Mammary epithelial cell (primary cell): ENCODE data around the gene EFCAB12.

Source experiments
- CTCF ChIP-seq, 2 donors: IDR thresholded peaks in 1 of 2; conservative IDR thresholded peaks in 1 of 2; 2 replicates each; pipeline ENCODE4 v1.5.1; 2011 to 2012; ENCODE audit warnings: inconsistent platforms in 2 of 2, low read length in 2 of 2, mild to moderate bottlenecking in 2 of 2, control low read depth in 1 of 2, low read depth in 1 of 2; ENCODE audit not compliant: insufficient read depth in 1 of 2; ENCODE audit errors: extremely low read depth in 1 of 2
- EZH2 ChIP-seq: IDR thresholded peaks from 2 replicates; pipeline ENCODE4 v1.6.1; 2012; ENCODE audit warnings: low read length, inconsistent platforms, borderline replicate concordance

- TF ChIP-seq CTCF (conservative IDR thresholded peaks at IDR 0.05 in 1 of 2, IDR thresholded peaks at IDR 0.05 in 1 of 2; ENCODE audit: extremely low read depth in 1 of 2, insufficient read depth in 1 of 2, low read depth in 1 of 2, low read length in 2 of 2) (no peak), EZH2 (no peak)
These were observed 1.2 kb upstream of the EFCAB12 start for GRCh38 chr3:129429602-129430001.
